ENCODE measurements around the gene CAPN12. TPM values are rescaled to one million over a fixed set of nuclear protein-coding genes. Genes with fewer than 3 reads are reported as not detected.
A peak's percentile ranks its signal among the peaks of the same experiment; 100 is the strongest.

Gene CAPN12
- total and polyA plus RNA-seq, 10 donors, result 9.0 to 33.3 (median 16.0) TPM

DNA sequence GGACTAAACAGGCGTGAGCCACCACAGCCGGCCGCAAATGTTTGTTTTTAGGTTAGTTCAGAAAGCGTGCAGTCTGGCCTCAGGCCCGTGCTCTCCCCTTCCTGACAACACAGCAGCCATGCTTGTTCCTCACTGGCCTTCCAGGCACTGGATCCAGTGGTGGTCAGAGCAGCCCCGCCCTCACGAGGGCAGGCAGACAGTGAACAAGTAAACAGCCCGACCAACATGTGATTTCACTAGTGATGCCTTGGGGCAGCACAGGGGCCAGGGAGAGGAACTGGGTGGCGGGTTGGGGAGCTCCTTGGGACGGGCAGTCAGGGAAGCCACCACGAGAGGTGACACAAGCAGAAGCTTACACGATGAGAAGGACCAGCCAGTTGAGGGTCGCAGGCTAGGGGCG is 40.8 kb downstream of the CAPN12 start:
- TF ChIP-seq POLR2AphosphoS5 (IDR thresholded peaks at IDR 0.05) (peak in 1 of 3 donors; percentile 47), POLR2A (IDR thresholded peaks at IDR 0.05) (no peak)
- H3K4me3 ChIP-seq, result no peak overlapping the region
- 89 to 94% (median 93%) methylated on average over 9 to 14 of the region's 14 CpGs for WGBS, 5 donors
- no peaks in the 10 kb centered on the region for H3K9me3 ChIP-seq
- peaks cover 5 to 89% (median 83%) of the 10 kb centered on the region in 6 donors for H3K36me3 ChIP-seq
- no peaks in the 10 kb centered on the region for H3K27me3 ChIP-seq (replicated peaks in 1 of 7)
- peak overlapping the region in 5 of 8 donors; percentile 11 to 88 (median 75) for H3K27ac ChIP-seq
- DNase-seq, result no peak
- peaks cover 30 to 100% (median 71%) of the 10 kb centered on the region in 6 donors for H3K4me1 ChIP-seq
- intact Hi-C loops (cut with DNase I; ENCODE audit: low total_unique reads), result loop anchor here (10.0 kb wide), 1 partner anchor 49 kb away; no protein-coding TSS in a partner anchor

- Histone ChIP-seq H3K4me1 (peaks cover 34 to 100% (median 71%) of the 10 kb centered on the region in 6 donors), H3K27me3 (replicated peaks in 1 of 7) (no peaks in the 10 kb centered on the region), H3K4me3 (no peak overlapping the region), H3K27ac (peak overlapping the region in 6 of 8 donors; percentile 49 to 91 (median 86)), H3K36me3 (peaks cover 5 to 85% (median 70%) of the 10 kb centered on the region in 6 donors), H3K9me3 (no peaks in the 10 kb centered on the region)
- DNase-seq, result no peak
- 63 to 86% (median 81%) methylated on average over 9 to 14 of the region's 14 CpGs for WGBS, 5 donors
- TF ChIP-seq POLR2AphosphoS5 (IDR thresholded peaks at IDR 0.05), result peak in 2 of 3 donors; percentile 10 to 60
- no peak for TF ChIP-seq CTCF (IDR thresholded peaks at IDR 0.05 in 8 of 11, conservative IDR thresholded peaks at IDR 0.05 in 3 of 11)
- TF ChIP-seq POLR2A (IDR thresholded peaks at IDR 0.05), result no peak
- intact Hi-C loops (cut with DNase I; ENCODE audit: low total_unique reads), result loop anchor here (10.0 kb wide), 1 partner anchor 47 kb away; no protein-coding TSS in a partner anchor
These were observed 42.0 kb downstream of the CAPN12 start for GRCh38 chr19:38702278-38702677.

- peaks cover 41 to 100% (median 72%) of the 10 kb centered on the region in 6 donors for H3K4me1 ChIP-seq
- DNase-seq, result no peak
- H3K9me3 ChIP-seq, result no peaks in the 10 kb centered on the region
- 78 to 91% (median 86%) methylated on average over 7 to 11 of the region's 11 CpGs for WGBS, 5 donors
- H3K27ac ChIP-seq, result peak overlapping the region in 6 of 8 donors; percentile 49 to 91 (median 86)
- intact Hi-C loops (cut with DNase I; ENCODE audit: low total_unique reads), result loop anchor here (10.0 kb wide), 1 partner anchor 47 kb away; no protein-coding TSS in a partner anchor
- H3K27me3 ChIP-seq (replicated peaks in 1 of 7), result no peaks in the 10 kb centered on the region
- TF ChIP-seq POLR2AphosphoS5 (IDR thresholded peaks at IDR 0.05) (no peak), POLR2A (IDR thresholded peaks at IDR 0.05) (no peak), CTCF (IDR thresholded peaks at IDR 0.05 in 8 of 11, conservative IDR thresholded peaks at IDR 0.05 in 3 of 11) (no peak)
- peaks cover 5 to 84% (median 63%) of the 10 kb centered on the region in 6 donors for H3K36me3 ChIP-seq
- no peak overlapping the region for H3K4me3 ChIP-seq
These were observed 42.7 kb downstream of the CAPN12 start for GRCh38 chr19:38701455-38702063.

DNA sequence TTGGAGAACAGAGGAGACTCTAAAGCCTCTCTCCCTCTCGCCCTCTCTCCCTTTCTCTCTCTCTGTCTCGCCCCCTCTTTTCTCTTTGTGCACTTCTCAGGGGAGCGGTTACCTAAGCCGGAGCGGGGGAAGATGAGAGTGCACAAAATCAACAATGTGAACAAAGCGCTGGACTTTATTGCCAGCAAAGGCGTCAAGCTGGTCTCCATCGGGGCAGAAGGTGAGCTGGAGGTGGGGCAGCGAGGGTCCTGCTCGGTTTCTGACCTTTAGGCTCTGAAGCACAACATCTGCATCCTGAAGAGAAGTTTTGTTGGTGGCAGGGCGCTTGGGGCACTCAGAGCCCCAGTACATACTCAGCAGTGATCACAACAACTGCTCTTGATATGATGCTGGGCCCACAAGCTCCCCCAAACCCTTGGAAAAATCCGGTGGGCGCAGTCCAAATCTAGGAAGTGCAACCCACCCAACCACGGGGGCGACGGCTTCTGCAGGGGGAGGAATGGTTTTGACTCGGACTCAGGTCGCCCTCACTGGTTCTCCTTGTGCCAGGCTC is 43.3 kb downstream of the CAPN12 start:
- 88 to 93% (median 92%) methylated on average over 16 to 18 of the region's 18 CpGs for WGBS, 5 donors
- Histone ChIP-seq H3K27ac (peak overlapping the region in 5 of 8 donors; percentile 74 to 91 (median 86)), H3K36me3 (peaks cover 5 to 84% (median 57%) of the 10 kb centered on the region in 6 donors), H3K4me1 (peaks cover 45 to 100% (median 72%) of the 10 kb centered on the region in 6 donors), H3K4me3 (no peak overlapping the region), H3K27me3 (replicated peaks in 1 of 7) (no peaks in the 10 kb centered on the region), H3K9me3 (no peaks in the 10 kb centered on the region)
- no peak for DNase-seq
- TF ChIP-seq POLR2A (IDR thresholded peaks at IDR 0.05) (no peak), CTCF (IDR thresholded peaks at IDR 0.05 in 8 of 11, conservative IDR thresholded peaks at IDR 0.05 in 3 of 11) (no peak), POLR2AphosphoS5 (IDR thresholded peaks at IDR 0.05) (no peak)
- intact Hi-C loops (cut with DNase I; ENCODE audit: low total_unique reads), result loop anchor here (10.0 kb wide), 1 partner anchor 46 kb away; no protein-coding TSS in a partner anchor
